GM18909 (cell line): ENCODE data around the gene NUP43.
"Not testable (repeated sequence)": the region's sequence is repeated elsewhere in the genome, so short reads cannot be mapped to it uniquely, and the experiment has no call there.

Source experiments
- ATAC-seq: cut with Tn5 transposase; IDR thresholded peaks from one replicate; pipeline ENCODE4 v1.9.1; 2021; ENCODE audit warnings: mild to moderate bottlenecking; ENCODE audit not compliant: unreplicated experiment, poor library complexity

The NUP43 gene

DNA sequence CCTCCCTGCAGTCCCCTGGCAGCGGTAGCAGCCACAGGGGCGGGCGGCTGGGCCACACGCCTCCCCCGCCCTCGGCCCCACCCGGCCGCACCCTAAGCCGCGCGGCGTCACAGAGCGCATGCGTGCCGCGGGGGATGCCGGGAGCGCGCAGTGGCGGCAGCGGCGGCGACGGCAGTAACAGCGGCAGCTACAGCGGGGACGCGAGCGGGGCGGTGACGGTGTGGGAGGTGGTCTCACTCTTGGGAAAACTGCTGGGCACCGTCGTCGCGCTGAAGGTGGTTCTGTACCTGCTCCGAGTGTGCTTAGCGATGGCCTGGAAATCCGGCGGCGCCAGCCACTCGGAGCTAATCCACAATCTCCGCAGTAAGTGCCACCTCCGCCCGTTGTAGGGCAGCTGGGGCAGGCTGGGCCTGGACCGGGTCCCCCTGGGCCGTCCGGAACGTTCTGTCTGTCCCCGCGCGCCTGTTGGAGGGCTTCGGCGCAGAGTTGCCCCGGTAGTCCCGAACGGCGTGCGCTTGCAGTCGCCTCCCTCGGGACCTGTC is 3.3 kb upstream of the NUP43 start, which contains the start of gene PCMT1:
Gene PCMT1 (plus strand): TSS at position 148 of the 542 bp plus-strand sequence. CDS start 161 bp downstream, at position 309.
- ATAC-seq = peak; percentile 85

GRCh38 chr6:149749082-149749593 is 2.8 kb upstream of the NUP43 start:
- peak; percentile 5 for ATAC-seq

DNA sequence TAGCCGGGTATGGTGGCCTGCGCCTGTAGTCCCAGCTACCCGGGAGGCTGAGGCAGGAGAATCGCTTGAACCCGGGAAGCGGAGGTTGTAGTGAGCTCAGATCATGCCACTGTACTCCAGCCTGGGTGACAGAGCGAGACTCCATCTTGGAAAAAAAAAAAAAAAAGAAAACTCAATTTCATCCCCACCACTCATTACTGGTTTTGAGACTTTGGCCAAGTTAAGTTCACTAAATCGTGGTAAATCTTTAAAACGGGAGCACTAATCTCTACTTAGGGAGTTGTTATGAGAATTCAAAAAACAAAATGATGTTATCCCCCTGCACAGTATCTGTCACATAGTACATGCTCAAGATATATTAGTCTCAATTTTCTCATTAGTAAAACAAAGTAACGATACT is 1.1 kb downstream of the NUP43 start:
- not testable (repeated sequence) for ATAC-seq

- ATAC-seq = no peak
Measured at GRCh38 chr6:149734915-149735314, 11.4 kb downstream of the NUP43 start.

- ATAC-seq = no peak
Measured at GRCh38 chr6:149733089-149733720, 13.1 kb downstream of the NUP43 start.

DNA sequence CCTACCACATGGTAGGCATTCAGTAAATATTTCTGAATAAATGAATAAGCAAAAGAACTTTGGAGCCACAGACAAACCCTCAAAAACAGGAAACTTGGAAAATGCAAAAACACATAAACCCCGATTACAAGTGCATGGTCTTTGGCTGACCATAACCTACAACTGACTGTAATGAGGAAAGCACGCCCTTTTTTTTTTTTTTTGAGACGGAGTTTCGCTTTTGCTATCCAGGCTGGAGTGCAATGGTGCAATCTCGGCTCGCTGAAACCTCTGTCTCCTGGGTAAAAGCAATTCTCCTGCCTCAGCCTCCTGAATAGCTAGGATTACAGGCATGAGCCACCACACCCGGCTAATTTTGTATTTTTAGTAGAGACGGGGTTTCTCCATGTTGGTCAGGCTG is 16.5 kb downstream of the NUP43 start:
- no peak for ATAC-seq

GRCh38 chr6:149728499-149729234 is 17.7 kb downstream of the NUP43 start:
- no peak for ATAC-seq

DNA sequence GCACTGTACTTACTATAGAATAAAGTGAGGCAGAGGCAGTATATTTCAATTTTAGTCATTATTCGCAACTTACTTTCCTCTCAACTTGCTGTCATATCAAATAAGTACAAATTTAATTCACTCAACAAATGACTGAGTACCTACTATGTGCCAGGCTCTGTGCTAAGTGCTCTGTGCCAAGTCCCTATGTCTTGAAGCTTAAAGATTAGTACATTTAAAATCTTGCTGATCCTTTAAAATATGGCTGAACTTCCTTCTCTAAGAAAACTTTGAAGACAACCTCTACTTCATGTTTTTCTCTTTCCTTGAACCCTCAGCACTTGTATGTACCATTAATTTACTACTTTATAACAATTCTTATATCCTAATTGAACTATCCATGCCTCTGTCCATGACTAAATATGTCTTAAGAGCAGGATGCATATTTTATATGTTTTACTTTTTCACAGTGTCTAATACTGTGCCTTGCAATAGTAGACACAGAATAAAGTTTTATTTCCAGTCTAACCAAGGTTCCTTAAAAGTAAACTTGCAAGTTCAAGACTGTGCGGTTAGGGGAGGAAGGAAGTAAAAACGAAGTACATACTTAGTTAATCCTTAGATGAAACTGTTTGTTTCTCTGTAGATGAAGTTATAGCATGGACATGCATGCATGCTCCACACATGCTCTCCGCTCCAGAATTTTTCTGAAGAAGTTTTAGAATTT is 18.4 kb downstream of the NUP43 start:
- ATAC-seq = no peak

- no peak for ATAC-seq
Measured at GRCh38 chr6:149725785-149726184, 20.5 kb downstream of the NUP43 start.

DNA sequence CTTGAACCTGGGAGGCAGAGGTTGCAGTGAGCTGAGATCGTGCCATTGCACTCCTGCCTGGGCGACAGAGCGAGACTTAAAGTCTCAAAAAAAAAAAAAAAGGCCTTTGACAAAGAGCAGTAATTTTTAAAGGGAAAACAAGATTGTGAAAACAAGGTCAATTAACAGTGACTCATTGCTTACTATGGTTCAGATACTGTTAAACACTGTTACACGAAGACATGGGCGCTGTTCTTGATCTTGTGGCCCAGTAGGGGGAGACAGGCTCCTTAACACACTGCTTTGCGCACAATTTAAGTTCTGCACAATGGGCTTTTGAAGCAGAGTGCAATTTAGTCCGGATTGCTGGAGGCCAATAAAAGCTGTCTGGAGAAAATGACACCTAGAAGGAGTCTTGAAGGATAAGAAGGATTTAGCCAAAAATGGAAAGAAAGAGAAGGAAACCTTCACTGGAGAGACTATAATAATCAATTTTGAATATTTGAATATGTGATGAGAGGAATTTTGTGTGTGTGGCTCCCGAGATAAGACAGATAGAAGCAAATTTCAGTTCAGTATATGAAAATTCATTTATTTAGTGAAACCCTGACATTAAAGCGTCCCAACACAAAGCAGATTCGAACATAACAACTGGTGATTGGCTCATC is 22.4 kb downstream of the NUP43 start:
- peak; percentile 47 for ATAC-seq

DNA sequence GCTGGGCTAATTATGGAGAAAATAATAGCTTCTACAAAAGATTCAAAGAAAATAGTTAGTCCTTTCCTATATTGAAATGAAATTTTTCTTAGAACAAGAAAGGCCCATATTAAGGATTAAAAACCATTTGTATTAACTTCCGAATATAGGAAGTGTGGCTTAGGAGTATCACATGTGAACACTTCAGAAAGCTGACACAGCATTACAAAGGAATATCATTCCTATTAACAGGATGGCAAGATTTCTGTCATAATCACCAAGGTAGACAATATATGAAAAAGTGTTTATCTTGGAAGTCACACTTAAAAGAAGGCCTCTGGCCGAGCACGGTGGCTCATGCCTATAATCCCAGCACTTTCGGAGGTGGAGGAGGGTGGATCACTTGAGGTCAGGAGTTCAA is 23.1 kb downstream of the NUP43 start:
- ATAC-seq = no peak

DNA sequence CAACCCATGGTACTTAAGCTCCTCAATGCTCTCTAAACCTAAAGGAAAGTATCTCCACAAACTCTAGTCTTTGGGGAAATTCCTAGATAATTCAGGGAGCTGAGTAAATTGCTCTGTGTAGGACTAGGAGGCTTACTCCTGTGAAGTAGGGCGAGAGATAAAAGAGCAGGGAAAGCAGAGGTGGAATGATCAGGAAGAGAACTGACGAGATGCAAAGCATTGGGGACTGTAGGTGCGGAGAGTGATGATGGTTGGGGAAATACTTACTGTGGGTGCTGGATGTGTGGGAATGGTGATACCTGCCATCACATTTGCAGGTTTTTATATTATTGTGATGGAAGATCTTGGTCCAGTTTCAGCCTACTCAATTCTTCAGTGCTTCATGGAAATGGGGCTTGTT is 26.8 kb downstream of the NUP43 start:
- no peak for ATAC-seq

DNA sequence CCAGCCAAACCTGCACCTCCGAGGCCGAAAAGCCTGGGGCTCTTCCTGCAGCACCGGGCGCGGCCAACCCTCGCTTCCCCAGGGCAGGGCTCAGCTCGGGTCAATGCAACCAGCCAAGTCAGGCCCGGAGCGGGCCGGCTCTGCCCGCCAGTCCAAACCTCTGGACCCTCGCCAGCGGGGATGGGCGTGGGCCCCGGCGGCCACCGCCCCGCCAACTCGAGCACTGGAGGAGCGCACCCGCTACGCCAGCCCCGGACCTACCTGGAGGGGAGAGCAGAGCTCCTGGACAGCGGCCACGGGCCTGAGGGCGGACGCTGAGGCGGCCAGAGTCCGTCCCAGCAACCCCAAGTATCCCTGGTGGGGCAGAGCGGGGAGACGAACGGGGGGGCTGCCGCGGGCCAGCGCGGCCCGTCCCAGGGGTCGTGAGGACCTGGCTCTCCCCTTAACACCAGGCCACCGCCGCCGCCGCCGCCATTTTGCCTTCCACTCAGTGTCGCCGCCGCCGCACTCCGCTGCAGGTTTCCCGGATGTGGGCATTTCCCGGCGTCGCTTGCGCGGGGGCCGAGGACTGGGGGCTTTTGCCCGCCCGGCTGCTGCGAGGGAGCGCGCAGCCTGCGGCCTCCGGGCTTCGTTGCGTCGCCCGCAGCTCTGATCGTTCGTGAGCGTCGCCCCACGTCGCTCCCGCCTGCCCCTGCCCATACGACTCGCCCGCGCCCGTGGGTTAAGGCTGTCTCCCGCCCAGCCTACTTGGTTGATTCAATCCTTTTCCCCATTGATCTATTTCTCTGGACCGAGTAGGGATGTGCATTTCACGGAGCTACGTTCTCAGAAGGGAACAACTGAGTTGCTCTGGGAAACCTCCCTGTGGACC is 28.5 kb downstream of the NUP43 start, which contains the start of gene LATS1:
Gene LATS1 (minus strand): TSS at position 514 of the 871 bp plus-strand sequence. CDS start 15,975 bp downstream, outside the sequence.
- peak; percentile 88 for ATAC-seq

DNA sequence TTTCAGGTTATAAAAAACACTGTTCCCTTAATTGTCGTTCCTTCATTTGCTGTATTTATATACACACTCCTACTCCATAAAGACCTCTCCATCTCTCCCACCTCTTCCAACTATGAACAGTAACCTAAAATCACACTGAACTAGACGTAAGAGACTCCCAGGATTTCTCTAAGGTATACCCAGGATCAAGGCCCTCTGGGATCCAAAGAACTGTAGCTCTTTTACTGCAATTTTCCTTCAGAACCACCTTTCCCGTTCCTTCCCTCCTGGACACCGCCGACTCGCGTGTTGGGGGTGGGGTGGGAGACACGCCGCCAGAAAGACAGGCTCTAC is 29.1 kb downstream of the NUP43 start:
- ATAC-seq = no peak

GRCh38 chr6:149716181-149716963 is 30.0 kb downstream of the NUP43 start:
- no peak for ATAC-seq

DNA sequence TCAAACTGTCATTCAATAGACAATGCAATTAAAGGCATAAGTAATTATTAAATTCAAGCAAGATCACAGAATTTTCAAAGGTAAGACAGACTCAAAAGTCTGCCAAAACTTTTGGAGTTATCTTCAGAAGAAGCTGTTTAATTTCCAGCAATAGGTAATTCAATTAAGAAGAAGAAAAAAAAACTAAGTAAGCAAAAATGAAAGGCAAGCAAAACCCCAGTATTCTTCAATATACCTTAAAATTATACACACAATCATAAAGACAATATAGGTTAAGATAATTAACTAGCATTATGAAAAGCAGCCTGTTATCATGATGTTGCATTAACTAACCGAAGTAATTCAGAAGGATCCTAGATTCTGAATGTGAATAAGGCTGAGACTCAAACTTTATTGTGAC is 31.9 kb downstream of the NUP43 start:
- no peak for ATAC-seq

DNA sequence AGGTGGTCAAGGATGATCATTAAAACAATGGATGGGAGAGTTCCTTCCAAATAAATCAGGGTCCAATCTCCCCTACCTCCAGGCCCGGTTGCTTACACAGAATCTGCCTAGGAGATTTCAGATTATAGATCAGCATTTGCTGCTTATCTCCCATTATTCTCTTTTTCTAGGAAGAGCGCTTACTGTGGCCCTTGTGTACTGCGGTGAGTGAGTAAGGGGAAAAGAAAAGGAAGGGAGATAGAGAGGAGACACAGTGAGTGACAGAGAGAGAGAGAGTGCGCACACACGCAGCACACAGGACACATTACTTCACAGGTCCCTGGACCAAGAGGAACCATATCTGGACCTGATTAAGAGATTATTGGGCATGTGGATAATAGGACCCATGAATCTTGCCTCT is 34.6 kb downstream of the NUP43 start:
- ATAC-seq = no peak

DNA sequence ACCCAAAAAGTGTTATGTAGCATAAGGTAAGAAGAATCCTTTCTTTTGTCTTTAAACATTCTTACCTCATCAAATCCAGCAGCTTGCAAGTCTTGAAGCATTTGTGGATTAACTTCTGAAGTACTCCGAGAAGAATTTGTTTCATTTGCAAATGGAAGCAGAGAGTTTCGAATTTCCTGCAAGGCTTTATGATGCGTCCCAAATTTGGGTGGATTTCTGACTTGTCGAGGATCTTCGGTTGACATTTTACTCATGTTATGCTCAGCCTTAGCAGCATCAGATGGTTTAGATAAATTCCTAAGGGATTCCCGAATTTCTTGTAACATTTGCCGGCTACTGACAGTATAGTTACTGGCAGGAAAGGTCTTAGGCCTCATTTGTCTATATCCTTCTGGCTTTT is 44.6 kb downstream of the NUP43 start:
- ATAC-seq = no peak

GRCh38 chr6:149699150-149699549 is 47.2 kb downstream of the NUP43 start:
- no peak for ATAC-seq
